ENCODE data around the gene GSTM2. TPM values are rescaled to one million over a fixed set of nuclear protein-coding genes. Genes with fewer than 3 reads are reported as not detected.
"Not testable (repeated sequence)": the region's sequence is repeated elsewhere in the genome, so short reads cannot be mapped to it uniquely, and the experiment has no call there.

The GSTM2 gene
- total RNA-seq, 1 experiment from 2014 or later = 5.9 TPM

DNA sequence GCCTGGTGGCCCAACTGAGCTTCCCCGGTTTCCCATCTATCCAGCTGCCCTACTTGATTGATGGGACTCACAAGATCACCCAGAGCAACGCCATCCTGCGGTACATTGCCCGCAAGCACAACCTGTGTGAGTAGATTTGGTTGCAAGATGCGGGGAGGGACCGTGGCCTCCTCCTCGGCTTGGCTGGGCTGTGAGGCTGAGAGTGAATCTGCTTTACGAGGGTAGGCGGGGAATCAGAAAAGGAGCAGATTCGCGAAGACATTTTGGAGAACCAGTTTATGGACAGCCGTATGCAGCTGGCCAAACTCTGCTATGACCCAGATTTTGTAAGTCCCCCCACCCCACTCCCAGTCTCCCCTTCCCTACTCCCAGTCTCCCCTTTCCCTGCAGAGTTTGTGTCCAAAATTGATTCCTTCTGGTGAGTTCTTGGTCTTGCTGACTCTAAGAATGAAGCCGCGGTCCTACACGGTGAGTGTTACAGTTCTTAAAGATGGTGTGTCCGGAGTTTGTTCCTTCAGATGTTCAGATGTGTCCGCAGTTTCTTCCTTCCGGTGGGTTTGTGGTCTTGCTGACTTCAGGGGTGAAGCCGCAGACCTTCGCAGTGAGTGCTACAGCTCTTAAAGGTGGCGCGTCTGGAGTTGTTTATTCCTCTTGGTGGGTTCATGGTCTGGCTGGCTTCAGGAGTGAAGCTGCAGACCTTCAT lies 1.5 kb downstream of the GSTM2 start:
- POLR2A ChIA-PET = no interaction called here
- CTCF ChIA-PET = no interaction called here
- no peak overlapping the region for H3K27ac ChIP-seq (ENCODE audit: low read depth, low read length)
- ATAC-seq = no peak
- no peak for DNase-seq (ENCODE audit: low read depth, low spot score)
- H2AFZ ChIP-seq (ENCODE audit: low read depth, low read length, poor library complexity, severe bottlenecking) = no peak overlapping the region
- H3K79me2 ChIP-seq (ENCODE audit: insufficient read depth, low read length) = no peaks in the 10 kb centered on the region
- H4K20me1 ChIP-seq (ENCODE audit: insufficient read depth) = no peaks in the 10 kb centered on the region
- no peaks in the 10 kb centered on the region for H3K9me2 ChIP-seq (ENCODE audit: insufficient read depth)
- no peaks in the 10 kb centered on the region for H3K4me1 ChIP-seq (ENCODE audit: control insufficient read depth in 1 of 2, insufficient read depth in 2 of 2, low read length in 2 of 2)
- no TSS peak for BruUV-seq (replicated peaks)
- no peaks in the 10 kb centered on the region for H3K36me3 ChIP-seq (ENCODE audit: control insufficient read depth in 1 of 2, insufficient read depth in 2 of 2, low read length in 2 of 2)
- no peaks in the 10 kb centered on the region for H3K27me3 ChIP-seq (ENCODE audit: insufficient read depth, low read length)
- no peak overlapping the region for H3K9ac ChIP-seq (ENCODE audit: low read length)
- RAD21 ChIA-PET (ENCODE audit: low non-redundant PET in 1 of 2, low total read pairs in 2 of 2, uncharacterized antibody in 2 of 2, unreplicated experiment in 2 of 2) = no interaction called here
- intact Hi-C loops (cut with micrococcal nuclease) = no loop called here
- TF ChIP-seq ZFX (IDR thresholded peaks at IDR 0.05) (no peak), CEBPB (IDR thresholded peaks at IDR 0.05; ENCODE audit: low read depth) (no peak), EZH2 (IDR thresholded peaks at IDR 0.05) (no peak), YY1 (IDR thresholded peaks at IDR 0.05; ENCODE audit: extremely low read depth, insufficient replicate concordance, low read depth, low read length) (no peak), ZNF274 (IDR thresholded peaks at IDR 0.05; ENCODE audit: low read depth, low read length) (no peak), SP1 (IDR thresholded peaks at IDR 0.05; ENCODE audit: low read depth) (no peak), SIN3A (IDR thresholded peaks at IDR 0.05; ENCODE audit: low read depth) (no peak), POLR2AphosphoS5 (IDR thresholded peaks at IDR 0.05; ENCODE audit: low read depth, low read length) (no peak), TCF7L2 (IDR thresholded peaks at IDR 0.05; ENCODE audit: borderline replicate concordance, extremely low read depth, insufficient read depth, insufficient read length) (no peak), POLR2A (IDR thresholded peaks at IDR 0.05; ENCODE audit: borderline replicate concordance, extremely low read depth, insufficient read depth, insufficient read length) (no peak), SRF (IDR thresholded peaks at IDR 0.05; ENCODE audit: low read depth) (no peak), ELF1 (IDR thresholded peaks at IDR 0.05; ENCODE audit: borderline replicate concordance, low read depth) (no peak), CBX3 (IDR thresholded peaks at IDR 0.05; ENCODE audit: low read depth) (no peak), EGR1 (IDR thresholded peaks at IDR 0.05; ENCODE audit: low read depth) (no peak), EZH2phosphoT487 (IDR thresholded peaks at IDR 0.05; ENCODE audit: borderline replicate concordance) (no peak), JUND (IDR thresholded peaks at IDR 0.05) (no peak), FOSL1 (IDR thresholded peaks at IDR 0.05; ENCODE audit: low read depth) (no peak)
- TF ChIP-seq, protein P1, sequence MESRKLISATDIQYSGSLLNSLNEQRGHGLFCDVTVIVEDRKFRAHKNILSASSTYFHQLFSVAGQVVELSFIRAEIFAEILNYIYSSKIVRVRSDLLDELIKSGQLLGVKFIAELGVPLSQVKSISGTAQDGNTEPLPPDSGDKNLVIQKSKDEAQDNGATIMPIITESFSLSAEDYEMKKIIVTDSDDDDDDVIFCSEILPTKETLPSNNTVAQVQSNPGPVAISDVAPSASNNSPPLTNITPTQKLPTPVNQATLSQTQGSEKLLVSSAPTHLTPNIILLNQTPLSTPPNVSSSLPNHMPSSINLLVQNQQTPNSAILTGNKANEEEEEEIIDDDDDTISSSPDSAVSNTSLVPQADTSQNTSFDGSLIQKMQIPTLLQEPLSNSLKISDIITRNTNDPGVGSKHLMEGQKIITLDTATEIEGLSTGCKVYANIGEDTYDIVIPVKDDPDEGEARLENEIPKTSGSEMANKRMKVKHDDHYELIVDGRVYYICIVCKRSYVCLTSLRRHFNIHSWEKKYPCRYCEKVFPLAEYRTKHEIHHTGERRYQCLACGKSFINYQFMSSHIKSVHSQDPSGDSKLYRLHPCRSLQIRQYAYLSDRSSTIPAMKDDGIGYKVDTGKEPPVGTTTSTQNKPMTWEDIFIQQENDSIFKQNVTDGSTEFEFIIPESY (IDR thresholded peaks at IDR 0.05; ENCODE audit: extremely low read depth, insufficient replicate concordance, low read length) = no peak
- TF ChIP-seq, protein P2, sequence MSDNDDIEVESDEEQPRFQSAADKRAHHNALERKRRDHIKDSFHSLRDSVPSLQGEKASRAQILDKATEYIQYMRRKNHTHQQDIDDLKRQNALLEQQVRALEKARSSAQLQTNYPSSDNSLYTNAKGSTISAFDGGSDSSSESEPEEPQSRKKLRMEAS (IDR thresholded peaks at IDR 0.05) = no peak
- TF ChIP-seq, protein P3, sequence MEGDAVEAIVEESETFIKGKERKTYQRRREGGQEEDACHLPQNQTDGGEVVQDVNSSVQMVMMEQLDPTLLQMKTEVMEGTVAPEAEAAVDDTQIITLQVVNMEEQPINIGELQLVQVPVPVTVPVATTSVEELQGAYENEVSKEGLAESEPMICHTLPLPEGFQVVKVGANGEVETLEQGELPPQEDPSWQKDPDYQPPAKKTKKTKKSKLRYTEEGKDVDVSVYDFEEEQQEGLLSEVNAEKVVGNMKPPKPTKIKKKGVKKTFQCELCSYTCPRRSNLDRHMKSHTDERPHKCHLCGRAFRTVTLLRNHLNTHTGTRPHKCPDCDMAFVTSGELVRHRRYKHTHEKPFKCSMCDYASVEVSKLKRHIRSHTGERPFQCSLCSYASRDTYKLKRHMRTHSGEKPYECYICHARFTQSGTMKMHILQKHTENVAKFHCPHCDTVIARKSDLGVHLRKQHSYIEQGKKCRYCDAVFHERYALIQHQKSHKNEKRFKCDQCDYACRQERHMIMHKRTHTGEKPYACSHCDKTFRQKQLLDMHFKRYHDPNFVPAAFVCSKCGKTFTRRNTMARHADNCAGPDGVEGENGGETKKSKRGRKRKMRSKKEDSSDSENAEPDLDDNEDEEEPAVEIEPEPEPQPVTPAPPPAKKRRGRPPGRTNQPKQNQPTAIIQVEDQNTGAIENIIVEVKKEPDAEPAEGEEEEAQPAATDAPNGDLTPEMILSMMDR (IDR thresholded peaks at IDR 0.05 in 2 of 3, conservative IDR thresholded peaks at IDR 0.05 in 1 of 3; ENCODE audit: borderline replicate concordance in 1 of 3, insufficient read depth in 1 of 3, low read depth in 2 of 3, low read length in 2 of 3) = no peak
- H3K4me3 ChIP-seq (replicated peaks in 1 of 2; ENCODE audit: low read depth in 1 of 2, low read length in 2 of 2) = no peak overlapping the region
- H3K4me2 ChIP-seq (ENCODE audit: low read length) = no peak overlapping the region
- no peaks in the 10 kb centered on the region for H3K9me3 ChIP-seq (ENCODE audit: control insufficient read depth in 1 of 2, insufficient read depth in 1 of 2, low read depth in 1 of 2, low read length in 2 of 2)

DNA sequence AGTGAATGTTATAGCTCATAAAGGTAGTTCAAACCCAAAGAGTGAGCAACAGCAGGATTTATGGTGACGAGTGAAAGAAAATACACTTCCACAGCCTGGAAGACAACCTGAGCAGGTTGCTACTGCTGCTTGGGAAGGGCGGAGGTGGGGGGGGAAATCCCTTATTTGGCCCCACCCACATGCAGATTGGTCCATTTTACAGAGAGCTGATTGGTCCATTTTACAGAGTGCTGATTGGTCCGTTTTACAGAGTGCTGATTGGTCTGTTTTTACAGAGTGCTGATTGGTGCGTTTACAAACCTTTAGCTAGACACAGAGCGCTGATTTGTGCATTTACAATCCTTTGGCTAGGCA lies 2.1 kb downstream of the GSTM2 start:
- BruUV-seq (replicated peaks); H3K9ac ChIP-seq (ENCODE audit: low read length); H3K79me2 ChIP-seq (ENCODE audit: insufficient read depth, low read length); H3K4me3 ChIP-seq (replicated peaks in 1 of 2; ENCODE audit: low read depth in 1 of 2, low read length in 2 of 2); POLR2A ChIA-PET; H3K9me3 ChIP-seq (ENCODE audit: control insufficient read depth in 1 of 2, insufficient read depth in 1 of 2, low read depth in 1 of 2, low read length in 2 of 2); CTCF ChIA-PET; H3K4me1 ChIP-seq (ENCODE audit: control insufficient read depth in 1 of 2, insufficient read depth in 2 of 2, low read length in 2 of 2); H3K9me2 ChIP-seq (ENCODE audit: insufficient read depth); H3K27ac ChIP-seq (ENCODE audit: low read depth, low read length); H4K20me1 ChIP-seq (ENCODE audit: insufficient read depth); ATAC-seq; H3K36me3 ChIP-seq (ENCODE audit: control insufficient read depth in 1 of 2, insufficient read depth in 2 of 2, low read length in 2 of 2); DNase-seq (ENCODE audit: low read depth, low spot score); H2AFZ ChIP-seq (ENCODE audit: low read depth, low read length, poor library complexity, severe bottlenecking); H3K4me2 ChIP-seq (ENCODE audit: low read length); H3K27me3 ChIP-seq (ENCODE audit: insufficient read depth, low read length); RAD21 ChIA-PET (ENCODE audit: low non-redundant PET in 1 of 2, low total read pairs in 2 of 2, uncharacterized antibody in 2 of 2, unreplicated experiment in 2 of 2): not testable (repeated sequence)
- intact Hi-C loops (cut with micrococcal nuclease) = loop anchor here (5.0 kb wide), 1 partner anchor 37 kb away; no protein-coding TSS in a partner anchor
